ELR (cell line): ENCODE results near the gene CDKN1C.
A peak's percentile ranks its signal among the peaks of the same experiment; 100 is the strongest.

Experiments
- DNase-seq: peaks from one replicate; pipeline ENCODE4 v3.0.0-alpha.2; 2015; ENCODE audit warnings: low read depth

The CDKN1C gene

DNA sequence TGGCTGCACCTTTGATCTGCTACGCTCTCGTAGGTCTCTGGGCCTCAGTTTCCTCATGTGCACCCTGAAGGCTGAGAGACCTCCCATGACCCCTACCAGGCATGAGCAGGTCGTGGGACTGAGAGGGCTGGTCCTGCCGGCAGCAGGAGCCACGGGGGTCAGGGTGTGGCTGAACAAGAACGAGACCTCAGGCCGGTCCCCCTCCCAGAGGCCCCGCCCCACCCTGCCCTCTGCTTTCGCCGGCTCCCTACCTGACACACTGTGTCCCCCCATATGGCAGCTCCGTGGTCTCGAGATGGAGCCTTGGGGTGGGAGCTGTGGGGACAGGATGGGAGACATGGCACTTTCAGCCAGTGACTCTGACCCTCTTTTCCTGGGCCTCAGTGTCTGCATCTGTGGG lies 40.6 kb downstream of the CDKN1C start:
- no peak for DNase-seq

DNA sequence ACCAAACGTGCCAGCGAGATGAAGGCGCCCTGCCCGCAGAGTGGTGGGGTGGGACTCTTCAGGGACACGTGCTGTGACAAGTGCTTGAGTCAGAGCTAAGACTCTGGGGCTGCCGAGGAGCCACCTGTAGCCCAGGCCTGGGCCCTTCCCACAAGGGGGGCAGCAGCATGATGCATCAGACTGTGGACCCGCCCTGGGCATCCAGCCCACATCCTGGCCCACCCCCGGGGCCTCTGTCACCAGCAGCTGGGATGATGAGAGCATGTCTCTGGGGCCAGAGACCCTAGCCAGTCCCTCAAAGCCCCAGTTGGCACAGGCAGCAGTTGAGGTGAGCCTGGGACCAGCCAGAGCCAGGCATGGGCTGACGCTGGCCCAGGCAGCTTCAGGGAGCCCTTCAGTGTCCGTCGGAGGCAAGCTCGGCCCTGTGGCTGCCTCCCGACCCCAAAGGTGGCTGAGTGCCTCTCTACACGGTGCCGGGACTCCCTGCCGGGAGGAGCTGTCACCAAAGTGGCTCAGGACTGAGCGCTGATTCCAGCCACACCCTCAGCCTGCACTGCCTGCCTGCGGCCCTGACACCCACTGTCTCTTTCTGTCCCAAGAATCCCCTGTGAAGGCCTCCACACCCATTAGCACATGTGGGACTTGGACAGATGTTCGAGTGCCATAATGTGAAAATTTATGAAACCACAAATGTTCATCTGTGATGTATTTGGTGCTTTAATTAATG lies 41.3 kb downstream of the CDKN1C start:
- DNase-seq = peak; percentile 34

DNA sequence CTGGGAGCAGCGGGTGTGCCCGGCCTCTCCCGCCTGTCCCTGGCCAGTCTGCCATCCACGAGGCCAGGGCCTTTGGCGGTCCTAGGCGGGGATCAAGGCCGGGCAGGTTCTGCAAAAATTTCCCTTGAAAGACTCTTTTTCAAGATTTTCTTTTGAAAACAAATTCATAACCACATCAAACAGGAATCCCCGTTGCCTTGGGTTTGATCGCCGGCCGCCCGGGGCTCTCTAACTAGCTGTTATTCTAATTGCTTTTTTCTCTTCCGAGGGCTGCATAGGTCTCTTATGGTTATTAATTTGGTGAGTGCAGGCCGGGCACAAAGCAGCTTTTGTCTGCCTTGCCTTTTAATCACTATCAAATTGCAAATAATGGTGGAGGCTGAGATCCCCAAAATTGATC lies 42.0 kb downstream of the CDKN1C start:
- DNase-seq = no peak

DNA sequence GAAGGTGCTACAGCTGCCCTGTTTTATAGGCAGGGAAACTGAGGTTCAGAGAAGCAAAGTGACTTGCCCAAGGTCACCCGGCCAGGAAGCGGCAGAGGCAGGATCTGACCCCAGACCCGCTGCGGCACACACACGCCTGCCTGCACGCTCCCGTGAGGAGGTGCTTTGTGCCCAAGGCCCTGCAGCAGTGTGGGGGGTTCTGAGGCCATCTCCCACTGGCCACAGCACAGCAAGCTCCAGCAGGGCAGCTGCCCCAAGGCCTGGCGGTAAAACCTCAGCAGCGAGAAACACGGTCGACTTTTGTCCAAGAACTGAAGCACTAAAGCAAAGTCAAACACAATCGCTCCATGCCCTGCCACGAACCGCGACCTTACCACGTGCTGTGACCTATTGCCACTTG lies 42.7 kb downstream of the CDKN1C start:
- no peak for DNase-seq

DNA sequence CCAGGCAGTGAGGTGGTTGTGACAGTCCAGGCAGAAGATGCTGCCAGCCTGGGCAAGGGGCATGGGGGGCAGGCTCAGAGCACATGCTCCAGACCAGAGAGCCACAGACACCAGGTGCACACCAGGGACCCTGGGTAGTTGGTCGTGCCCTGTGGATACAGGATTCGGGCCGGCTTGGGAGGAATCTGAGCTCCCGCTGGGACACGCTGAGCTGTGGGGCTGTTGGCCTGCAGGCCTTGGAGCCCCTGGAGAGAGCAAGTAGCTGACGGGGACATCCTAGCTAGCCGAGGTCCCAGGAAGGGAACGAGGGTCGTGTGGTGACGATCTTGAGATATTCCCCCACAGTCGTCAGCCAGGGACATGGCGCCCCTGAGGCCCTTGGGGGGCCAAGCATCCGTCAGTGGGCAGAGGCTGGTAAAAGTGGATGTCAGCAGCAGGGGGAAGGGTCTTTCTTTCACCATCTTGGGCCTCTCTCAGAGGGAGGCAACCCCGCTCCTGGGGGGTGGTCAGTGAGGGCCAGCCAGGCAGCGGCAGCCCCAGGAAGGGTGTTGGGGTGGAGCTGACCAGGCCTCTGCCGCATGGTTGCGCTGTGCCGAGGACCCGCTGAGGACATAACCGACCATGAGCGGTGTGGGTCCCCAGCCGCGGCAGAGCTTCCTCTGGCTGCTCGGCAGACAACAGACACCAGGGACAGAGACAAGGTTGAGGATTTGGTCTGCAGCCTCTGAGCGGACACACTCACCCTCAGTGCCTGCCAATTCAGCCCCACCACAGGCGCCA lies 44.0 kb downstream of the CDKN1C start:
- no peak for DNase-seq

DNA sequence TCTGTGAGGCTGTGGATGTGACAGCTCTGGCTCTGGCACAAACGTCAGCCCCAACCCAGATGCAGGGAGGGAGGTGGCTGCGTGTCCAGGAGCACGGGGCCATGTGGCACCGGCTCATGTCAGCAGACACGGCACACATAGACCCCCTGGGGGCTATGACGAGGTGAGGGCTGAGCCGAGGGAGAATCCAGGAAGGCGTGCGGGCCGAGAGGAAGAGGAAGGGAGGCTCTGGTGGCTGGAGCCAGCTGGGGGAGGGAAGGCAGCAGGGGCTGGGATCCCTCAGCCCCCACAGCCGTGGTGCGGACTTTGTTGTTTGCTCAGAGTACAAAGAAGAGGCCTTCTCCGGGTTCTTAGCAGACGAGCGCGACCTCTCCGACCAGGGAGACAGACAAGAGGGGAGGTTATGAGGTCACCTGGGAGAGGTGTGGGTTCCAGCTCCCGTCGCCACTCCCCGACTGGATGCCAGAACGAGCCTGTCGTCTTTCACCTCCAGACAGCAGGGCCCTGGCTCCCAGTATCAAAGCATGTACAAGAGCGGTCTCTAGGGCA lies 46.1 kb downstream of the CDKN1C start:
- no peak for DNase-seq

DNA sequence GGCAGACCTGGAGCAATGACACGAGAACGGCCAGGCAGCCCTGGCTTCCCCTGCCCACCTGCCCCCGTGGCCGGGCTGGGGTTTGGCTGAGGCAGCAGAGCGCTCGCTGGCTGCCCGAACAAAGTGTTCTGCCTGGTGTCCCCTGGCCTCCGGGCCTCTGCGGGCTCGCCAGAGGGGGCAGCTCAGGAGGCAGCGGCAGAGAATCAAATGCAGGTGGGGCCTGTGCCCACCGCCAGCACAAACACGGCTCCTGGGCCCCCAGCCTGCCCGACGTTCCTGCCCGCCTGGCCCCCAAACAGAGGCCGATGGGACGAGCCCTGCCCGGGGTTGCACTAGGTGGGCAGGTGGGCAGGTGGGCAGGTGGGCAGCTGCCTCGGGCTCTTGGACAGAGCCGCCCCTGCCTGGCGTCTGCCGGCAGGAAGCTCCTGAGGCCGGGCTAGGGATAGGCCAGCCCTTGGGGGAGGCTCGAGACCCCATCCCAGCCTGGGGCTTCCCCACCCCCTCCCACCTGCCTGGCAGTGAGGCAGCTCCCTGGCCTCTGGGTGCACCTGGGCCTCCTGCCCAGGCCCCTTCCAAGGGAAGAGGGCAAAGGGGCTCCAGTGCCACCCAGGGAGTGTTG lies 46.8 kb downstream of the CDKN1C start:
- DNase-seq = no peak

DNA sequence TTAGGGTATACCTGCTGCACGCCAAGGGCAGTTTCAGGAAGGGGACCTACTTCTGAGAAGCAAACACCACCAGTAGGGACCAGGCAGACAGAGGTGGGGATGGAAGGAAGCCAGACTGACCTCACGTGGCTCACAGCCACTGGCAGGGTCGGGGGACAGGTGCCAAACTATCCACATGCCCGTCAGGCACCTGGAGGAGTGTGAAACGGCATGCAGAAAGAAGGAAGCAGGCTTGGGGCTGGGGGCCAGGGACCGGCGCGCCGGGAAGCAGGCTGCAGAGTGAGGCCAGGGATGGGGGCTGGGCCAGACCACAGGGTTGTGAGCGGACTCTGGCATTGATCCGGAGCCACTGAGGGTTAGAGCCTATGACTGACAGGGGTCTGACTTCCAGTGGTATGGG lies 47.5 kb downstream of the CDKN1C start:
- no peak for DNase-seq

DNA sequence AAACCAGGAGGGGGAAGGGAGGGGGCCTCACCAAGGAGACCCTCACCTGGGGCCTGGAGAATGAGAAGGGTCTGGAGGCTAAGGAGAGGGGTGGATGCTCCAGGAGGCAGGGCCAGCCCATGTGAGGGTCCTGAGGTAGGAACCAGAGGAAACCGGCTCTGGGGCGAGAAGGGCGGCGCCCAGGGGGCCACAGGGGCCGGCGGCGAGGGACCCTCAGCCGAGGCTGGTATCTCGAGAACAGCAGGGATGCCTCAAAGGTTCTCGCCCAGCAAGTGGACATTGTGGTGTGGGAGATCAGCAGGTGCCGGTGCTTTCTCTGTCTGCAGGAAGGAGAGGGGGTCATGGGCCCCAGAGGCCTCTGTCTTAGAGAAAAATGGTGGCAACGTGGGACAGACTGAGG lies 47.9 kb downstream of the CDKN1C start:
- DNase-seq = no peak

DNA sequence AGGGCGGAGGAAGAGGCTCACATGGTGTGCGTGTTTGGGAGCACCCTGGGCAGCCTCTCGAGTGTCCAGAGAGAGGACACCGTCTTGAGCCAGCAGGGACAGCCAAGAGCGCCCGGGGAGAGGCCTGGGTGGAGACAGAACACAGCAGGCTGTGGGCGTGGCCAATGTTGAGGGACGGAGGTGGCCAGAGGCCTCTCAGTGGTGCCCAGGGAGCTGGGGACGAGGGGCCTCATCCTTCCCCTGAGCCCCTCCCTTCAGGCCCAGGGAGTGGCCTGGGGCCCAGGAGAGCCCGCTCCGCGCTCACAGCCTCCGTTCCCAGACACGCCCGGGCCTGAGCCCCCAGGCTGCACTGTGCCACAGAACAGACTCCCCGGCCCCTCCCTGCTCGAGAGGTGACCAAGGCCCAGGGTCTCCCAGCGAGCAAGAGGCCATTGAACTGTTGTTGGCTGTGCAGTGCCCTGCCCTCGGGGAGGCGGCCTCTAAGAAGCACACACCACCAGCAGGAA lies 48.4 kb downstream of the CDKN1C start:
- DNase-seq = peak; percentile 62

DNA sequence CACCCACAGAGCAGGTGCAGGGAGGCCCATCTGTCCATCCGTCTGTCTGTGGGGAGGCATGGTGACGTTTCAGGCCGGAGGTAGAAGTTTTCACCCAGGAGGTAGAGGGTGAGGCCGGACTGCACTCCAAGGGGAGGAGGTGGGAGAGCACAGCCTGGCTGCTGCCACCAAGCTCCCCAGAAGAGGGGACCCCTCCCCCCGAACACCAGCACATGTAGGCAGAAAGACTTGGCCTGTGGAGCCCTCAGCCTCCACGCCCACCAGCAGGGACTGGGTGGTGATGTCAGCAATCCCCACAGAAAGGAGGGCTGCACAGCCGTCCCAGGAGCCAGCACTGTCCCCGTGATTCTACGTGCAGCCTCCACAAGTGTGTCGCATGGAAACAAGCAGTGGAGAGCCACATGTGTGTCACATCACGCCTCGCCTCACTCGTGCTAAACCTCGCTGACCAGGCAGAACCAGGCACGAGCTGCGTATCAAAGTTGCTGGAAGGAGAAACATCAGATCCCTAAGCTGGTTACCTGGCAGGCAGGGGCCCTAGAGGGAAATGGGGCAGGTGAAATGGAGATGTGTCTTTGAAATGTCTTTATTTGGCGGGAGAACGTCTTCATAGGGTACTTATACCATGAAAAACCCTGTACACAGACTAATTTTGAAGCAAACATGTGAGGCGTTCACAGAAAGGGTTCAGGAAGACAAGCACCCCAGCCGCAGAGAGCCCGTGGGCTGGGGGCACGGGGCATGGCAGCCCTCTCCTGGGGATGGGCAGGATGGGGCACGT lies 49.1 kb downstream of the CDKN1C start:
- no peak for DNase-seq

DNA sequence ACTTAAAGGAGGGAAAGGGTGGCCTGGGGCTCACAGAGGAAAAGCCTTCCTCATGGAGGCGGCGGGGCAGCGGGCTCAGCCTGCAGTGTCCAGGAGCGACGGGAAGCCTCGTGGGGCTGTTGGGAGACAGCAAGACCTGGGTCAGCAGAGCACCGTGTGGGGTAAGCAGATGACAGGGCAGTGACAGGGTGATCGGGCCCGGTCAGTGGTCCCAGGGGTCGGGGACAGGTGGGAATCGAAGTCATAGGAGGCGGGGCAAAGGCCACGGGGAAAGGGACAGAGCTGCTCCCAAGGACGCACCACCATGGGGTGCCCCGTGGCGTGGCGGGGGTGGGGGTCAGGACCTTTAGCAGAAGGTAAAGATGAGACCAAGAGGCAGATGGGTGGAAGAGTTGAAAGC lies 49.8 kb downstream of the CDKN1C start:
- no peak for DNase-seq

DNA sequence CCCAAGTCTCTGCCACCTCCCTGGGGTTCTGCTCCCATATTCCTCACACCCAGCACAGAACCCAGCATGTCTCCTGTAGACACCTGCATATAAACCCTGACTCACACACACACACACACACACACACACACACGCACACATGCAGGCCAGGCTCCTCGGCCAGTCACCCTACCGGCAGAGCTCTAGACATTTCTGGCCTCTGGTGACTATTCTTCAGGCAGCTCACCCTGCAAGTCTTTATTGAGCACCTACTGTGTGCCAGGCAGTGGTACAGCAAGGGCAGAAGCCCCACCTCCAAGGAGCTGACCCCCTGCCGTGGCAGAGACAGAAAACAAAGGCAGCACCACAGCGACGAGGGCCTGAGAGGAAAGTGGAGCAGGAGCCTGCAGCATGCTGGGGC lies 50.3 kb downstream of the CDKN1C start:
- peak; percentile 29 for DNase-seq

DNA sequence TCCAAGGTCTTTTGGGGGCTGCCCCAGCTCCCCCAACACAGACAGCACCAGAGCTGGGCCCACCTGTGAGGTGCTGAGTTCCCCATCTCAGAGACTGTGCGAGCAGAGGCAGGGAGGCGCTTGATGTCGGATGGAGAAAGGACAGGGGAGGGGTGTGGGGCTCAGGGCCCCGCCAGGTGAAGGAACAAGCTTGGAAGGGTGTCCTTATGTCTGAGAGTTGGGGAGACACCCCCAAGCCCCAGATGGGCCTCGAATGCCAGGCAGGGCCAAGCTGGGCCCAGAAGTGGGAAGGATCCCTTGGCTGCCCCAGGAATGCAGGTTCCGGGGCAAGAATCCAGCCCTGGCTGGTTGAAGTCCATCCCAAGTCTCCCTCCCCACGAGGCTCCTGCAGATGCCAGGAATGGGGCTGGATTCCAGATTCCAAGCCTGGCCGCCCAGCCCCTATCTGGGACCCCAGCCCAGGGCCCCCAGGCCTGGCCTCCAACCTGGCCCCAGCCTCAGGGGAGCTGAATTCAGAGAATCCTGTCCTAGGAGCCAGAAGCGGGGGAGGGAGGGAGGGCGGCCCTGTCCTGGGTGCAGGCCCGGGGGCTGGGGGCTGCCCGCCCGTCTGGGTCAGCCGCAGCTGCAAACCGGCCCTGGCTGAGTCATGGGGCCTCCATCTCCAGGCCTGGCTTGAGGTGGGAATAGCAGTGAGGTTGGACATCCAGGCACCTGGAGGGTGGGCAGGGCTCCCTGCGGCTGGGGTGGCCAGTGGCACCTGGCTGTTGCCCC lies 50.9 kb downstream of the CDKN1C start:
- no peak for DNase-seq

DNA sequence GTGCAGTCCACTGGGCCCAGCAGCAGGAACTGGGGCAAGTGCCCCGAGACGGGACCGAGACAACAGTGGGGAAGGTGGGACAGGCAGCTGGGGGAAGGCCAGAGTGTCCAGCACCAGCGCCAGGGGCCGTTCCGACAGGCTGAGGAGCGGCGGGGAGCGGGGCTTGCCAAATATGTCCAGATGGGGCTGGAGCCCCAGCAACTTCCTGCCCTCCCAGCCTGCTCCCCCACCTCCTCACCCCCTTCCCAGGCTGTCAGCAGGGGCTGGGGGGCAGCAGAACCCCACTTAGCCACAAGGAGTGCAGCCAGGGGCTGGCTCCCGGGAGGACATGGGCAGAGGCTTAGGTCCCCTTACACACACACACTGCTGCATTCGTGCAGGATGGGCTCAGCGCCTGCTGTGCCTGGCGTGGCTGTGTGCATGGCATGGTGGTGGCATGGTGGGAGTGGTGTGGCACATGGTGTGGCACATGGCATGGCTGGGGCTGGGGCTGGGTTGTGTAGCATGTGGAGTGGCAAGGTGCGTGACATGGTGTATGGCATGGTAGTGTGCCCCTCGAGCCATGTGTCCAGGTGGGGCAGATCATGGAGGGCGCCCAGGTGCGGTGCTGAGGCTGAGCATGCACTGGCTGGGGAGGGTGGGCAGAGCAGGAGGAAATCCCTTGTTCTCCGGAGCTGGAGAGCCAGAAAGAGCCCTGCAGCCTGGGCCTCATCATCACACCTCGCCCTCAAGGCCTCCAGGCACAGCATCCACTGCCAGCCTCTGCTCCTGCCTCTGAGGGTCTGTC lies 51.7 kb downstream of the CDKN1C start:
- no peak for DNase-seq
